ENCODE measurements around the gene CTBS. TPM values are rescaled to one million over a fixed set of nuclear protein-coding genes. Genes with fewer than 3 reads are reported as not detected.
"Not testable (repeated sequence)": the region's sequence is repeated elsewhere in the genome, so short reads cannot be mapped to it uniquely, and the experiment has no call there.

The CTBS gene
- total RNA-seq, 1 donor from 2014 or later = 11.5 TPM

GRCh38 chr1:84598846-84599741 is 24.9 kb upstream of the CTBS start:
- Histone ChIP-seq H2AFZ (replicated peaks) (no peak overlapping the region), H3K27me3 (no peaks in the 10 kb centered on the region), H3K9ac (no peak overlapping the region), H3K4me2 (no peak overlapping the region), H3K4me1 (peaks cover 8% of the 10 kb centered on the region), H3K4me3 (no peak overlapping the region), H3K9me3 (ENCODE audit: low read depth) (no peaks in the 10 kb centered on the region), H3K36me3 (no peaks in the 10 kb centered on the region), H4K20me1 (ENCODE audit: low read depth) (no peaks in the 10 kb centered on the region), H3F3A (ENCODE audit: low read depth) (no peaks in the 10 kb centered on the region), H3K79me2 (ENCODE audit: low read depth) (no peaks in the 10 kb centered on the region), H3K27ac (no peak overlapping the region)
- Mint-ChIP-seq H3K9me3 (peaks cover 21% of the 10 kb centered on the region), H3K36me3 (no peaks in the 10 kb centered on the region), H3K4me3 (no peak overlapping the region), H3K4me1 (no peaks in the 10 kb centered on the region), H3K27me3 (ENCODE audit: insufficient read depth, low read depth) (peaks cover 5% of the 10 kb centered on the region), H3K27ac (no peak overlapping the region)
- no peak for TF ChIP-seq EZH2phosphoT487 (IDR thresholded peaks at IDR 0.05)
- no peak for DNase-seq (ENCODE audit: low spot score)

DNA sequence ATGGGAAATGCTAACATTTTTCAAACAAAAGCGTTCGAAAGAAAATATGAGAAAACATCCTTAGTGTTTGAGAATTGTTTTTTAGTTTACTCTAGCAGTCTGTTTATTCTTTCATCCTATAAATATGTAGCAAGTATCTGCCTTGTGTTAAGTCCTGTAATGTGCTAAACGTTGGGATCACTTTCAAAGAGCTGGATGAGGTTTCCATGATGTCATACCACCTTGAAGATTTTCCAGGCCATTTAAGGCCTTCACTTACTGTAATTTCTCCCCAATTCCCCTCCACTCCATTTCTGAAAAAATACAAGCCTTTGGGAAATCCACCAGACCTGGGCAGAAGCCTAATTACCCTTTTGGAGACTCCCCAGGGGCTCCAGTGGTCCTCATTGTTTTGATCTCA is 24.2 kb upstream of the CTBS start:
- no peak overlapping the region for H3K4me2 ChIP-seq
- no peak for TF ChIP-seq EZH2phosphoT487 (IDR thresholded peaks at IDR 0.05)
- TF ChIP-seq EZH2 (IDR thresholded peaks at IDR 0.05) = no peak
- TF ChIP-seq CTCF (IDR thresholded peaks at IDR 0.05) = no peak

GRCh38 chr1:84597011-84597410 is 22.8 kb upstream of the CTBS start:
- H3K79me2 ChIP-seq (ENCODE audit: low read depth) = no peaks in the 10 kb centered on the region
- no peak overlapping the region for H3K4me2 ChIP-seq
- TF ChIP-seq CTCF (IDR thresholded peaks at IDR 0.05) = no peak
- TF ChIP-seq EZH2phosphoT487 (IDR thresholded peaks at IDR 0.05) = no peak
- TF ChIP-seq EZH2 (IDR thresholded peaks at IDR 0.05) = no peak
- DNase-seq (ENCODE audit: low spot score) = no peak
- H4K20me1 ChIP-seq (ENCODE audit: low read depth) = no peaks in the 10 kb centered on the region
- H3K36me3 Mint-ChIP-seq = no peaks in the 10 kb centered on the region
- H3K36me3 ChIP-seq = no peaks in the 10 kb centered on the region
- H3K9ac ChIP-seq = no peak overlapping the region
- no peaks in the 10 kb centered on the region for H3K9me3 ChIP-seq (ENCODE audit: low read depth)
- no peak overlapping the region for H3K4me3 Mint-ChIP-seq
- H3K27ac Mint-ChIP-seq = no peak overlapping the region
- peaks cover 4% of the 10 kb centered on the region for H3K9me3 Mint-ChIP-seq
- H3K4me3 ChIP-seq = no peak overlapping the region
- no peak overlapping the region for H3K27ac ChIP-seq
- H2AFZ ChIP-seq (replicated peaks) = no peak overlapping the region
- H3F3A ChIP-seq (ENCODE audit: low read depth) = no peaks in the 10 kb centered on the region
- no peaks in the 10 kb centered on the region for H3K4me1 Mint-ChIP-seq
- peaks cover 8% of the 10 kb centered on the region for H3K4me1 ChIP-seq
- no peaks in the 10 kb centered on the region for H3K27me3 ChIP-seq
- peaks cover 6% of the 10 kb centered on the region for H3K27me3 Mint-ChIP-seq (ENCODE audit: insufficient read depth, low read depth)

More for the DNA sequence above, 24.2 kb upstream of the CTBS start:
- Mint-ChIP-seq H3K4me1 (no peaks in the 10 kb centered on the region), H3K27me3 (ENCODE audit: insufficient read depth, low read depth) (peaks cover 5% of the 10 kb centered on the region), H3K4me3 (no peak overlapping the region), H3K9me3 (peaks cover 15% of the 10 kb centered on the region), H3K27ac (no peak overlapping the region), H3K36me3 (no peaks in the 10 kb centered on the region)
- Histone ChIP-seq H3K27ac (no peak overlapping the region), H3F3A (ENCODE audit: low read depth) (no peaks in the 10 kb centered on the region), H3K9me3 (ENCODE audit: low read depth) (no peaks in the 10 kb centered on the region), H2AFZ (replicated peaks) (no peak overlapping the region), H3K79me2 (ENCODE audit: low read depth) (no peaks in the 10 kb centered on the region), H3K27me3 (no peaks in the 10 kb centered on the region), H3K36me3 (no peaks in the 10 kb centered on the region), H4K20me1 (ENCODE audit: low read depth) (no peaks in the 10 kb centered on the region), H3K9ac (no peak overlapping the region), H3K4me1 (peaks cover 8% of the 10 kb centered on the region), H3K4me3 (no peak overlapping the region)
- DNase-seq (ENCODE audit: low spot score) = no peak

GRCh38 chr1:84594959-84595358 is 20.7 kb upstream of the CTBS start:
- not testable (repeated sequence) for H3K4me2 ChIP-seq; H3K79me2 ChIP-seq (ENCODE audit: low read depth); H3K27me3 ChIP-seq; H3K27ac ChIP-seq; H3K9me3 Mint-ChIP-seq; H3K4me3 ChIP-seq; H3K9me3 ChIP-seq (ENCODE audit: low read depth); DNase-seq (ENCODE audit: low spot score); H3K9ac ChIP-seq; H3K36me3 ChIP-seq; H3K4me1 ChIP-seq; H4K20me1 ChIP-seq (ENCODE audit: low read depth); H3K36me3 Mint-ChIP-seq; H3K27me3 Mint-ChIP-seq (ENCODE audit: insufficient read depth, low read depth); H2AFZ ChIP-seq (replicated peaks); H3K27ac Mint-ChIP-seq; H3K4me1 Mint-ChIP-seq; H3K4me3 Mint-ChIP-seq; H3F3A ChIP-seq (ENCODE audit: low read depth)
